ENCODE measurements around the gene NTM.
"Not testable (repeated sequence)": the region's sequence is repeated elsewhere in the genome, so short reads cannot be mapped to it uniquely, and the experiment has no call there.

The NTM gene

GRCh38 chr11:132357811-132358572, 987.6 kb downstream of the NTM start:
- no peak for DNase-seq (ENCODE audit: low spot score)

- no peak for DNase-seq (ENCODE audit: low spot score)
Observed at GRCh38 chr11:132358573-132358953, 988.1 kb downstream of the NTM start.

- DNase-seq (ENCODE audit: low spot score) = no peak
Observed at GRCh38 chr11:132361011-132361550, 990.7 kb downstream of the NTM start.

- DNase-seq (ENCODE audit: low spot score) = no peak
Observed at GRCh38 chr11:132365650-132366049, 995.2 kb downstream of the NTM start.

GRCh38 chr11:132367293-132367692, 996.9 kb downstream of the NTM start:
- DNase-seq (ENCODE audit: low spot score) = no peak

GRCh38 chr11:132370114-132370513, 999.7 kb downstream of the NTM start:
- not testable (repeated sequence) for DNase-seq (ENCODE audit: low spot score)

- DNase-seq (ENCODE audit: low spot score) = no peak
Observed at GRCh38 chr11:132373405-132374143, 1003.2 kb downstream of the NTM start.

- no peak for DNase-seq (ENCODE audit: low spot score)
Observed at GRCh38 chr11:132379540-132379939, 1009.1 kb downstream of the NTM start.
